Measurements from ENCODE around the gene NDUFS6.

DNA sequence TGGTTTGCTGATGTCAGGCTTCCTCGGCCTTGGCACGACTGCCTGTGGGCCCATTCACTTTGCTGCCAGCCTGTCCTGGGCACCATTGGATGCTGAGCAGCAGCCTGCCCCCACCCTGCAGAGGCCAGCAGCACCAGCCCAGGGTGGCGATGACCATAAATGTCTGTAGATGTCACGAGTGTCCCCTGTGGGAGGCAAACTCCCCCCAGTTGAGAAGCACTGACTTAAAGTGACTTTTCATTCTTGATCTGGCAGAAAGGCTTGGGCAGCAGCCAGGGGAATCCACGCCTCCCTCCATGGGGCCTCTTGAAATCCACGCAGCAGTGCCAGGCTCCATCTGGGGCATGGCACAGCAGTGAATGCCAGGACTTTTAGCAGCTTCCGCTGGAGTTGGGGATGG is 59.7 kb downstream of the NDUFS6 start:
- TF ChIP-seq, protein P1, sequence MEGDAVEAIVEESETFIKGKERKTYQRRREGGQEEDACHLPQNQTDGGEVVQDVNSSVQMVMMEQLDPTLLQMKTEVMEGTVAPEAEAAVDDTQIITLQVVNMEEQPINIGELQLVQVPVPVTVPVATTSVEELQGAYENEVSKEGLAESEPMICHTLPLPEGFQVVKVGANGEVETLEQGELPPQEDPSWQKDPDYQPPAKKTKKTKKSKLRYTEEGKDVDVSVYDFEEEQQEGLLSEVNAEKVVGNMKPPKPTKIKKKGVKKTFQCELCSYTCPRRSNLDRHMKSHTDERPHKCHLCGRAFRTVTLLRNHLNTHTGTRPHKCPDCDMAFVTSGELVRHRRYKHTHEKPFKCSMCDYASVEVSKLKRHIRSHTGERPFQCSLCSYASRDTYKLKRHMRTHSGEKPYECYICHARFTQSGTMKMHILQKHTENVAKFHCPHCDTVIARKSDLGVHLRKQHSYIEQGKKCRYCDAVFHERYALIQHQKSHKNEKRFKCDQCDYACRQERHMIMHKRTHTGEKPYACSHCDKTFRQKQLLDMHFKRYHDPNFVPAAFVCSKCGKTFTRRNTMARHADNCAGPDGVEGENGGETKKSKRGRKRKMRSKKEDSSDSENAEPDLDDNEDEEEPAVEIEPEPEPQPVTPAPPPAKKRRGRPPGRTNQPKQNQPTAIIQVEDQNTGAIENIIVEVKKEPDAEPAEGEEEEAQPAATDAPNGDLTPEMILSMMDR (conservative IDR thresholded peaks at IDR 0.05), result no peak
- no peak for TF ChIP-seq ZFX (IDR thresholded peaks at IDR 0.05)
